B cell (primary cell): Measurements from ENCODE around the gene HIRIP3. TPM values are rescaled to one million over a fixed set of nuclear protein-coding genes. Genes with fewer than 3 reads are reported as not detected.

Experiments used
- ATAC-seq: fragments of 200-7000 bp; cut with Tn5 transposase; one replicate; pipeline ENCODE4 v1.10.0; 2021; ENCODE audit warnings: low read depth, mild to moderate bottlenecking, moderate number of reproducible peaks, moderate library complexity
- CTCF ChIA-PET: fragments of 350-600 bp; sonication (Branson Sonifier 250); formaldehyde crosslinking; loops from one replicate; lab custom pipeline; 2021; ENCODE audit warnings: antibody characterized with exemption, inconsistent platforms; lab: Charles Lee
- POLR2A ChIA-PET: fragments of 350-600 bp; sonication (Branson Sonifier 250); formaldehyde crosslinking; loops from one replicate; lab custom pipeline; 2021; ENCODE audit warnings: antibody characterized with exemption; lab: Charles Lee
- DNase-seq: peaks from one replicate; pipeline ENCODE4 v3.0.0; 2013
- H2AFZ ChIP-seq: 2 replicates; pipeline ENCODE4 v1.6.1; 2012; ENCODE audit warnings: mild to moderate bottlenecking, low read depth, low read length; ENCODE audit not compliant: insufficient read depth, poor library complexity, severe bottlenecking
- H3K27ac ChIP-seq, 2 donors: 1 replicate in 1 of 2; 2 replicates in 1 of 2; pipeline ENCODE4 v1.5.1; 2012 to 2013; ENCODE audit warnings: low read length in 2 of 2, mild to moderate bottlenecking in 2 of 2, moderate library complexity in 1 of 2
- H3K27me3 ChIP-seq, 4 experiments: fragments of 200-600 bp in 1 of 4; sonication (generic) in 1 of 4; replicated peaks in 1 of 4; 1 replicate in 2 of 4; 2 replicates in 2 of 4; pipeline versions ENCODE4 v1.6.1 to v1.7.0; 2013 to 2016; ENCODE audit warnings: low read length in 3 of 4, mild to moderate bottlenecking in 2 of 4, mixed read lengths in 1 of 4, moderate library complexity in 1 of 4; ENCODE audit not compliant: insufficient read depth in 4 of 4, control insufficient read depth in 3 of 4; ENCODE audit errors: control extremely low read depth in 1 of 4
- H3K36me3 ChIP-seq, 2 experiments: replicated peaks in 1 of 2; 1 replicate in 1 of 2; 2 replicates in 1 of 2; pipeline versions ENCODE4 v1.6.1 to v1.7.1; 2013; ENCODE audit warnings: low read length in 1 of 2; ENCODE audit not compliant: insufficient read depth in 2 of 2, control insufficient read depth in 1 of 2; ENCODE audit errors: control extremely low read depth in 1 of 2, extremely low read depth in 1 of 2
- H3K4me1 ChIP-seq, 2 donors: fragments of 200-600 bp in 1 of 2; sonication (generic) in 1 of 2; 1 replicate in 1 of 2; 2 replicates in 1 of 2; pipeline versions ENCODE4 v1.5.1 to v1.6.1; 2013 to 2017; ENCODE audit warnings: low read length in 2 of 2; ENCODE audit not compliant: control insufficient read depth in 2 of 2, insufficient read depth in 2 of 2
- H3K4me2 ChIP-seq: replicated peaks from 2 replicates; pipeline ENCODE3; 2012; ENCODE audit warnings: mild to moderate bottlenecking, low read depth, low read length; ENCODE audit not compliant: poor library complexity, severe bottlenecking
- H3K4me3 ChIP-seq, 5 experiments: fragments of 200-600 bp in 1 of 5; sonication (generic) in 1 of 5; 1 replicate in 3 of 5; 2 replicates in 2 of 5; pipeline versions ENCODE4 v1.5.1 to v1.7.0; 2011 to 2016; ENCODE audit warnings: low read length in 4 of 5, mild to moderate bottlenecking in 4 of 5, low read depth in 2 of 5, control low read depth in 1 of 5, moderate library complexity in 1 of 5; ENCODE audit not compliant: insufficient read depth in 1 of 5; ENCODE audit errors: control extremely low read depth in 1 of 5, extremely low read depth in 1 of 5
- H3K79me2 ChIP-seq: fragments of 200-600 bp; sonication (generic); one replicate; pipeline ENCODE4 v1.6.0; 2016; ENCODE audit warnings: low read length; ENCODE audit not compliant: control insufficient read depth, insufficient read depth
- H3K9ac ChIP-seq: fragments of 200-600 bp; sonication (generic); 2 replicates; pipeline ENCODE4 v1.6.1; 2017; ENCODE audit warnings: mild to moderate bottlenecking, low read length, moderate library complexity
- H3K9me3 ChIP-seq, 3 donors: one replicate each; pipeline versions ENCODE4 v1.6.1 to v1.7.1; 2013; ENCODE audit warnings: low read length in 2 of 3; ENCODE audit not compliant: control insufficient read depth in 2 of 3, insufficient read depth in 1 of 3; ENCODE audit errors: control extremely low read depth in 1 of 3
- H4K20me1 ChIP-seq: 2 replicates; pipeline ENCODE4 v1.6.0; 2012; ENCODE audit warnings: mild to moderate bottlenecking, low read length; ENCODE audit not compliant: insufficient read depth, control insufficient read depth, poor library complexity, severe bottlenecking
- H3K27ac Mint-ChIP-seq: one replicate; pipeline ENCODE4 v1.8.0; 2021; ENCODE audit warnings: mixed read lengths
- H3K27me3 Mint-ChIP-seq: one replicate; pipeline ENCODE4 v1.8.0; 2021; ENCODE audit warnings: mixed read lengths
- H3K4me1 Mint-ChIP-seq: one replicate; pipeline ENCODE4 v1.8.0; 2021; ENCODE audit warnings: mixed read lengths
- H3K4me3 Mint-ChIP-seq: one replicate; pipeline ENCODE4 v1.8.0; 2021; ENCODE audit warnings: mixed read lengths
- H3K9me3 Mint-ChIP-seq: one replicate; pipeline ENCODE4 v1.8.0; 2022; ENCODE audit warnings: mixed read lengths; ENCODE audit not compliant: insufficient read depth
- CTCF ChIP-seq: fragments of 200-600 bp; IDR thresholded peaks from one replicate; pipeline ENCODE4 v1.8.0; 2022; ENCODE audit warnings: antibody characterized with exemption, mild to moderate bottlenecking
- EZH2 ChIP-seq: IDR thresholded peaks from 2 replicates; pipeline ENCODE4 v1.6.1; 2012; ENCODE audit warnings: borderline replicate concordance, low read depth, mild to moderate bottlenecking, moderate library complexity, low read length; ENCODE audit not compliant: insufficient read depth, poor library complexity, severe bottlenecking
- WGBS: methylation state at CpG from one replicate; pipeline ENCODE4 v1.1.5; 2013; ENCODE audit warnings: missing lambda C conversion rate; ENCODE audit not compliant: insufficient coverage; 5-methylcytosine and 5-hydroxymethylcytosine counted together
- intact Hi-C: fragments of 100-400 bp; cut with micrococcal nuclease; formaldehyde crosslinking; loops from one replicate; pipeline ENCODE4 v1.10.0; 2022
- polyA plus RNA-seq: library from polyadenylated mRNA; depleted of rRNA; stranded (reverse); fragments of >200 nt; gene quantifications from 2 replicates; pipeline ENCODE4 v1.2.3, GENCODE V29; 2012
- total RNA-seq, 2 donors: library from RNA; stranded (reverse); fragments of 120-200 nt in 1 of 2; gene quantifications; 1 replicate in 1 of 2; 2 replicates in 1 of 2; pipeline versions ENCODE4 v1.2.3 to v1.2.4, GENCODE V29; 2013 to 2022

The HIRIP3 gene
- total and polyA plus RNA-seq, 2 donors (not counting 1 experiment from before 2014, with no cell fraction given) = 12.2 to 13.9 TPM

- H3K27me3 Mint-ChIP-seq = peaks cover 3% of the 10 kb centered on the region
- intact Hi-C loops = loop anchor here (2.0 kb wide), 1 partner anchor 77 kb away; the partner anchor contains the start of gene KCTD13
These were observed 8.4 kb upstream of the HIRIP3 start for GRCh38 chr16:30003670-30004423.

More at GRCh38 chr16:30003670-30004423, 8.4 kb upstream of the HIRIP3 start:
- Mint-ChIP-seq H3K9me3 (no peaks in the 10 kb centered on the region), H3K4me3 (no peak overlapping the region), H3K4me1 (peaks cover 12% of the 10 kb centered on the region), H3K27ac (no peak overlapping the region)
- Histone ChIP-seq H4K20me1 (peaks cover 17% of the 10 kb centered on the region), H3K36me3 (peaks cover 0 to 38% of the 10 kb centered on the region in 2 experiments), H3K4me1 (peaks cover 4 to 13% of the 10 kb centered on the region in 2 donors), H3K4me2 (no peak overlapping the region), H3K27me3 (no peaks in the 10 kb centered on the region), H3K9me3 (no peaks in the 10 kb centered on the region), H2AFZ (no peak overlapping the region), H3K4me3 (no peak overlapping the region), H3K27ac (no peak overlapping the region), H3K79me2 (no peaks in the 10 kb centered on the region), H3K9ac (no peak overlapping the region)
- ChIA-PET POLR2A (interaction anchor here (2.4 kb wide), 1 partner anchor 197 kb away, joined by 9 read pairs; the partner anchor contains the start of gene MAZ), CTCF (interaction anchor here (0.6 to 2.3 kb wide), 9 partner anchors 13 to 303 kb away, joined by 3 to 9 read pairs (median 4); partner anchors contain the start of genes TAOK2 and TMEM219)
- WGBS = 70% methylated on average over 14 of the region's 17 CpGs
- ATAC-seq (no peak), DNase-seq (no peak)
- TF ChIP-seq EZH2 (no peak), CTCF (no peak)
